Gastrocnemius medialis (tissue), 4 donors: ENCODE data around the gene PDCD11. TPM values are rescaled to one million over a fixed set of nuclear protein-coding genes. Genes with fewer than 3 reads are reported as not detected.

ENCODE experiments used
- ATAC-seq, 2 donors: fragments of 150-250 bp; one replicate each; pipeline ENCODE4 v1.9.1; 2016
- DNase-seq, 2 donors: peaks; one replicate each; pipeline ENCODE4 v3.0.0-alpha.2; 2019
- H3K27ac ChIP-seq, 4 donors: fragments of 200-600 bp; sonication (generic); 1 replicate in 1 of 4; 2 replicates in 3 of 4; pipeline ENCODE4 v1.5.1; 2016 to 2018; ENCODE audit warnings: mild to moderate bottlenecking in 2 of 4, moderate library complexity in 1 of 4
- H3K27me3 ChIP-seq, 3 donors: fragments of 200-600 bp; sonication (generic) in 2 of 3; 1 replicate in 1 of 3; 2 replicates in 2 of 3; pipeline versions ENCODE4 v1.5.1 to v1.6.0; 2016 to 2019; ENCODE audit warnings: mild to moderate bottlenecking in 1 of 3, moderate library complexity in 1 of 3
- H3K36me3 ChIP-seq, 2 donors: fragments of 200-600 bp; sonication (generic) in 1 of 2; one replicate each; pipeline ENCODE4 v1.5.1; 2017 to 2018
- H3K4me1 ChIP-seq, 2 donors: fragments of 200-600 bp; sonication (generic) in 1 of 2; one replicate each; pipeline ENCODE4 v1.5.1; 2016 to 2017; ENCODE audit warnings: mild to moderate bottlenecking in 2 of 2
- H3K4me3 ChIP-seq, 4 donors: fragments of 200-600 bp; sonication (generic) in 3 of 4; 1 replicate in 1 of 4; 2 replicates in 3 of 4; pipeline ENCODE4 v1.5.1; 2016 to 2019; ENCODE audit warnings: mild to moderate bottlenecking in 2 of 4
- H3K9me3 ChIP-seq, 3 donors: fragments of 200-600 bp; sonication (generic) in 2 of 3; 1 replicate in 1 of 3; 2 replicates in 2 of 3; pipeline ENCODE4 v1.5.1; 2016 to 2019
- POLR2A ChIP-seq, 2 donors: fragments of 450-650 bp; IDR thresholded peaks; one replicate each; pipeline ENCODE4 v1.6.1; 2017; ENCODE audit warnings: antibody characterized with exemption in 2 of 2, mild to moderate bottlenecking in 2 of 2, moderate library complexity in 2 of 2
- in situ Hi-C, 4 donors: fragments of 200-750 bp; cut with MboI; loops; one replicate each; pipeline versions ENCODE4 v1.15.0 to v1.8.0; 2017; ENCODE audit warnings: low sequenced_read_pairs in 4 of 4
- intact Hi-C: fragments of 100-400 bp; cut with DNase I; formaldehyde crosslinking; loops from one replicate; pipeline ENCODE4 v1.15.1; 2023; ENCODE audit warnings: low total_unique reads
- total RNA-seq, 4 donors: library from RNA; depleted of rRNA; stranded (reverse); fragments of >200 nt; gene quantifications; one replicate each; pipeline versions ENCODE4 v1.1.0 to v1.2.3, GENCODE V29; 2016
- TF ChIP-seq, protein P1 (sequence below), 5 experiments: fragments of 450-650 bp in 3 of 5; fragments of 200-600 bp in 2 of 5; sonication (generic) in 2 of 5; IDR thresholded peaks in 4 of 5; conservative IDR thresholded peaks in 1 of 5; 1 replicate in 4 of 5; 2 replicates in 1 of 5; pipeline ENCODE4 v1.5.1; 2016 to 2019; ENCODE audit warnings: antibody characterized with exemption in 5 of 5, mild to moderate bottlenecking in 3 of 5, moderate library complexity in 3 of 5

Gene PDCD11
- total RNA-seq, 4 donors from 2014 or later: 16.7 to 22.7 (median 19.5) TPM

DNA sequence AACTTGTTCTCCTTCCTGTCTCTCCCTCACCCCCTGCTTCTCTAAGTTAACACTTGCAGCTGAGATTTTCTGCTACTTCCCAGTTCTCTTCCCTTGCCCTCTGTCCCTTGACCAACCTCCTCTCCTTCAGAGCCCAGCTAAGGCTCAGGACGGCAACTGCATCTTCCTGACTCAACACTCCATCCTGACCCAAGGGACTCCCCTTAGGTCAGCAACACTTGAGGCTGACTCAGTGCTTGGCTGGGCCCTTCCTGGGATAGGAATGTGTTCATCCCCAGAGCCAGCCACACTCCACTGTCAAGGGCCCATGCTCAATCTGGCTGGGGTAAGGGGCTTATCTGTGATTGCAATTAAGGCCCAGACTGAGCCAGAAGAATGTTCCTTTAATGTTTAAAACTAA, 52.3 kb downstream of the PDCD11 start:
- Histone ChIP-seq H3K27me3 (peaks cover 0 to 9% (median 0%) of the 10 kb centered on the region in 3 donors), H3K9me3 (no peaks in the 10 kb centered on the region), H3K36me3 (peaks cover 0 to 59% of the 10 kb centered on the region in 2 donors), H3K27ac (peak overlapping the region; percentile 80 to 88 (median 84)), H3K4me1 (peaks cover 34 to 37% of the 10 kb centered on the region in 2 donors), H3K4me3 (peak overlapping the region in 3 of 4 donors; percentile 10 to 70 (median 68))
- in situ Hi-C loops (no loop called here), intact Hi-C loops (no loop called here)
- DNase-seq (peak; percentile 59 to 72), ATAC-seq (peak; percentile 41 to 57)
- TF ChIP-seq, protein P1, sequence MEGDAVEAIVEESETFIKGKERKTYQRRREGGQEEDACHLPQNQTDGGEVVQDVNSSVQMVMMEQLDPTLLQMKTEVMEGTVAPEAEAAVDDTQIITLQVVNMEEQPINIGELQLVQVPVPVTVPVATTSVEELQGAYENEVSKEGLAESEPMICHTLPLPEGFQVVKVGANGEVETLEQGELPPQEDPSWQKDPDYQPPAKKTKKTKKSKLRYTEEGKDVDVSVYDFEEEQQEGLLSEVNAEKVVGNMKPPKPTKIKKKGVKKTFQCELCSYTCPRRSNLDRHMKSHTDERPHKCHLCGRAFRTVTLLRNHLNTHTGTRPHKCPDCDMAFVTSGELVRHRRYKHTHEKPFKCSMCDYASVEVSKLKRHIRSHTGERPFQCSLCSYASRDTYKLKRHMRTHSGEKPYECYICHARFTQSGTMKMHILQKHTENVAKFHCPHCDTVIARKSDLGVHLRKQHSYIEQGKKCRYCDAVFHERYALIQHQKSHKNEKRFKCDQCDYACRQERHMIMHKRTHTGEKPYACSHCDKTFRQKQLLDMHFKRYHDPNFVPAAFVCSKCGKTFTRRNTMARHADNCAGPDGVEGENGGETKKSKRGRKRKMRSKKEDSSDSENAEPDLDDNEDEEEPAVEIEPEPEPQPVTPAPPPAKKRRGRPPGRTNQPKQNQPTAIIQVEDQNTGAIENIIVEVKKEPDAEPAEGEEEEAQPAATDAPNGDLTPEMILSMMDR (IDR thresholded peaks at IDR 0.05 in 4 of 5, conservative IDR thresholded peaks at IDR 0.05 in 1 of 5): no peak
- TF ChIP-seq POLR2A (IDR thresholded peaks at IDR 0.05): no peak

DNA sequence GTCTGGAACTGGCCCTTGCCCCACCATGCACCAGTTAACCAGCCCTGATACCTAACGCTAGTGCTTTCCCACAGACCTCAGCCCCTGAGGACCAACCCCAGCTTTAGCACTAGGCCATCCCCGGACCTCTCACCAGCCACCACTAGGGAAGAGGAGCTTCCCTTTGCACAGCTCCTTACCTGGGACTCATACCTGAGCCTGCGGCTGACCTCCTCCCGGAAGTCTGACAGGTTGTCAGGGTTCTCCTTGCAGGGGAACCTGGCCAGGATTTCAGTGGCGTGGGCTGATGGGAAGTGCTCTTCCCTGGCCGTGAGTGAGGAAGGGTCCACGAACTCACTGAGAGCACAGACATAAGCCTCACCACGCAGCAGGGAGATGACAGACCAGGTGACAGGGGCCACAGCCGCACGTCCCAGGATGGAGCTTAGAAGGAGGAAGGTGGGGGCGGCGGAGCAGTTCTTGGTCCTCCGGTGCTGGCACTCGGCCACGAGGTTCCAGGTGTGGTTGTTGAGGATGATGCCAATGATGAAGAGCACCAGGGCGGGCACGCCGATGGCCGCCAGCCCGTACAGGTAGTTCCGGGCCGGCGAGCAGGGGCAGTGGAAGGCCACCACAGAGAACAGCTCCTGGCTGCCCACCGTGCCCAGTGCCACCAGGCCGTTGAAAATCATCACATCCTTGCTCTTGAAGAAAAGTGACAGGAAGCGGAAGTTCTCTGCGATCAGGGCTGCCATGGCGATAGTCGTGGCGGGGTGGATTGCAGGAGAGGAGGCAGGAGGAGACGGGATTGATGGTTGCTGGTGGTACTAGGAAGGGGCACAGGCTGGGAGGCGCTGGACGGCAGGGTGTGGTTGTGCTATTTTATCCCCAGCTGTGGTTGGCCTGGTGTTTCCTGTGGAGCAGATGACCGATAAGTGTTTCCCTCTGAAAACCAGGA, 53.0 kb downstream of the PDCD11 start:
- H3K27me3 ChIP-seq: peaks cover 0 to 9% (median 0%) of the 10 kb centered on the region in 3 donors
- peaks cover 29 to 30% of the 10 kb centered on the region in 2 donors for H3K4me1 ChIP-seq
- intact Hi-C loops: no loop called here
- H3K36me3 ChIP-seq: peaks cover 0 to 51% of the 10 kb centered on the region in 2 donors
- in situ Hi-C loops: no loop called here
- DNase-seq (no peak), ATAC-seq (no peak)
- peak overlapping the region; percentile 10 to 70 (median 66) for H3K4me3 ChIP-seq
- peak overlapping the region; percentile 80 to 88 (median 84) for H3K27ac ChIP-seq
- H3K9me3 ChIP-seq: no peaks in the 10 kb centered on the region
- TF ChIP-seq, protein P1 (IDR thresholded peaks at IDR 0.05 in 4 of 5, conservative IDR thresholded peaks at IDR 0.05 in 1 of 5): no peak
- no peak for TF ChIP-seq POLR2A (IDR thresholded peaks at IDR 0.05)

DNA sequence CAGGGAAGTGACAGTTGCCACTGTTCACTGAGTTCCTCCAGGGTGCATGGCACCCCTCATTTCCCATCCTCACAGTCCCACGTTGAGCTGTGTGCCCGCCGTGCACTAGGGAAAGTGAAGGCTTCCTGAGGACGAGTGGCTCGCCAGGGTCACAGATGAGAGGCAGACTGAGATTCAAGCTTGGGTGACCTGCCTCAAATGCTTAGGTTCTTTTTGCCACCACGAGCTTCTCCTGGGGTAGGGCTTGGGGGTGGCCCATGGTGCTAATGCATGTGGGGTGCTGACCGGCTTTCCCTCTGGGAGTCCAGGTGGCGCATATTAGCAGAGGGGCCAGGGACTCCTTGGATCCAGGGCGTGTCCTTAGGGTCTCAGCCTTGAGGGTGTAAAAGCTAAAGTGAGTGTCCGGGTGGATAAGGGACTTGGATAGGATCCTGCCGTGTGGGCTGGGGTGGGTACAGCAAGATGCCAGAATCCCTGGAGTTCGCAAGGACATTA, 53.8 kb downstream of the PDCD11 start:
- intact Hi-C loops: no loop called here
- TF ChIP-seq, protein P1 (IDR thresholded peaks at IDR 0.05 in 4 of 5, conservative IDR thresholded peaks at IDR 0.05 in 1 of 5): no peak
- no peak for TF ChIP-seq POLR2A (IDR thresholded peaks at IDR 0.05)
- Histone ChIP-seq H3K9me3 (no peaks in the 10 kb centered on the region), H3K36me3 (peaks cover 0 to 44% of the 10 kb centered on the region in 2 donors), H3K4me1 (peaks cover 22% of the 10 kb centered on the region in 2 donors), H3K27me3 (peaks cover 0 to 9% (median 0%) of the 10 kb centered on the region in 3 donors), H3K27ac (peak overlapping the region; percentile 80 to 88 (median 84)), H3K4me3 (peak overlapping the region; percentile 65 to 74 (median 69))
- DNase-seq (no peak), ATAC-seq (no peak)
- in situ Hi-C loops: no loop called here

DNA sequence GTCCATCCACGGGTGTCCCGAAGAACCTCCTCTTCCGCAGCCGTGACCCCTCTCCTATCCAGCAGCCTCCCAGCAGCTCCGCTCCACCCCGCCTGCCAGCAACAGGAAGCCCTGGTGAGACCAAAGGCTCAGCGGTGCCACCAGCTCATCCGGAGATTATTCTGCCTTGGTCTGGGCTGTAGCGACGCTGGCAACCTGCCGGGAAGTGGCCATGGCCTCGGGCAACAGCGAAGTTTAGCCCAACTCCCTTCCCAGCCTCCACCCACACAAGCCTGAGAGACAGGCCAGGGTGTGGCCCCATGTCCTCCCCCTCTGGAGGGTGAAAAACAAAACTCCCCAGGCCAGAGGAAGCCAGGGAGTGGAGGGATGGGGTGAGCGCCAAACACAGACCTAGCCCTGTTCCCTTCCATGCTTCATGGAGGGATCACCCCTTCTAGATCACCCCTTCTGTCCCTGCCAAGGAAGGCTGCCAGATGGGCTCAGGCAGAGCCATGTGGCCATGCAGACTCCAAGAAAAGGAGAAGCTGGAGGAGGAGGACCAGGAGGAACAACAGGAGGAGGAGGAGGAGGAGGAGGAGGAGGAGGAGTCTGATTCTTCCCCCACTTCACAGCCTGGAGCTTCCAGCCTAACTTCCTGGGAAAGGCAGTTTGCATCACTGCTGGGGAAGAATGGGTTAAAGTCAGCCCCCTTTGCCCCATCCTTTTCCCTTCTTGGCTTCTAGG, 54.8 kb downstream of the PDCD11 start:
- DNase-seq (peak; percentile 30 to 51), ATAC-seq (peak; percentile 48 to 57)
- peak overlapping the region; percentile 80 to 88 (median 84) for H3K27ac ChIP-seq
- no peaks in the 10 kb centered on the region for H3K9me3 ChIP-seq
- peak overlapping the region; percentile 65 to 74 (median 69) for H3K4me3 ChIP-seq
- intact Hi-C loops (no loop called here), in situ Hi-C loops (no loop called here)
- TF ChIP-seq, protein P1 (IDR thresholded peaks at IDR 0.05 in 4 of 5, conservative IDR thresholded peaks at IDR 0.05 in 1 of 5): no peak
- TF ChIP-seq POLR2A (IDR thresholded peaks at IDR 0.05): peak in 1 of 2 donors; percentile 8
- H3K27me3 ChIP-seq: peaks cover 0 to 9% (median 0%) of the 10 kb centered on the region in 3 donors
- peaks cover 0 to 38% of the 10 kb centered on the region in 2 donors for H3K36me3 ChIP-seq
- peaks cover 16 to 17% of the 10 kb centered on the region in 2 donors for H3K4me1 ChIP-seq
